NCI-H82 treated with DMSO at 0.1 percent for 48 hours (cell line): Measurements from ENCODE around the gene GSDME.
A peak's percentile ranks its signal among the peaks of the same experiment; 100 is the strongest.

Source experiments
- DNase-seq: peaks from one replicate; lab custom pipeline; 2025; ENCODE audit not compliant: unreplicated experiment; lab: John Stamatoyannopoulos, UW

Gene GSDME

GRCh38 chr7:24706211-24707170, 50.8 kb downstream of the GSDME start:
- DNase-seq, result no peak

- no peak for DNase-seq
Measured at GRCh38 chr7:24705461-24705954, 51.8 kb downstream of the GSDME start.

- no peak for DNase-seq
Measured at GRCh38 chr7:24704311-24704710, 53.0 kb downstream of the GSDME start.

GRCh38 chr7:24703296-24703695, 54.0 kb downstream of the GSDME start:
- DNase-seq, result no peak

GRCh38 chr7:24702755-24703154, 54.5 kb downstream of the GSDME start:
- no peak for DNase-seq

GRCh38 chr7:24701261-24702235, 55.7 kb downstream of the GSDME start:
- DNase-seq, result no peak

- no peak for DNase-seq
Measured at GRCh38 chr7:24700521-24701260, 56.6 kb downstream of the GSDME start.

GRCh38 chr7:24698531-24699266, 58.6 kb downstream of the GSDME start:
- no peak for DNase-seq

GRCh38 chr7:24697416-24697815, 59.8 kb downstream of the GSDME start:
- no peak for DNase-seq

- DNase-seq, result peak; percentile 75
Measured at GRCh38 chr7:24692592-24692991, 64.7 kb downstream of the GSDME start.

- no peak for DNase-seq
Measured at GRCh38 chr7:24690251-24690650, 67.0 kb downstream of the GSDME start.

- no peak for DNase-seq
Measured at GRCh38 chr7:24685708-24686107, 71.6 kb downstream of the GSDME start.

- no peak for DNase-seq
Measured at GRCh38 chr7:24670782-24671181, 86.5 kb downstream of the GSDME start.

- no peak for DNase-seq
Measured at GRCh38 chr7:24669971-24670591, 87.2 kb downstream of the GSDME start.

- no peak for DNase-seq
Measured at GRCh38 chr7:24668927-24669635, 88.2 kb downstream of the GSDME start.

- DNase-seq, result peak; percentile 11
Measured at GRCh38 chr7:24665564-24666294, 91.5 kb downstream of the GSDME start.

GRCh38 chr7:24660546-24660945, 96.7 kb downstream of the GSDME start:
- no peak for DNase-seq

- DNase-seq, result no peak
Measured at GRCh38 chr7:24659505-24659904, 97.8 kb downstream of the GSDME start.
